Testis (tissue), 3 donors: ENCODE measurements around the gene KLHL11. TPM values are rescaled to one million over a fixed set of nuclear protein-coding genes. Genes with fewer than 3 reads are reported as not detected.

Experiments
- DNase-seq: peaks from one replicate; pipeline ENCODE4 v3.0.0-alpha.2; 2019
- H3K27ac ChIP-seq, 2 donors: fragments of 200-600 bp; sonication (generic); one replicate each; pipeline ENCODE4 v1.5.1; 2019
- H3K27me3 ChIP-seq: fragments of 200-600 bp; sonication (generic); one replicate; pipeline ENCODE4 v1.5.1; 2019
- H3K36me3 ChIP-seq: fragments of 200-600 bp; sonication (generic); one replicate; pipeline ENCODE4 v1.5.1; 2017; ENCODE audit warnings: low read depth; ENCODE audit errors: missing control alignments
- H3K4me1 ChIP-seq: fragments of 200-600 bp; sonication (generic); one replicate; pipeline ENCODE4 v1.5.1; 2019
- H3K4me3 ChIP-seq, 2 donors: fragments of 200-600 bp; sonication (generic); one replicate each; pipeline ENCODE4 v1.5.1; 2017 to 2019
- H3K9me3 ChIP-seq: fragments of 200-600 bp; sonication (generic); one replicate; pipeline ENCODE4 v1.5.1; 2017
- POLR2A ChIP-seq: fragments of 450-650 bp; IDR thresholded peaks from one replicate; pipeline ENCODE4 v1.6.1; 2017; ENCODE audit warnings: antibody characterized with exemption, mild to moderate bottlenecking, moderate library complexity
- WGBS, 2 donors: methylation state at CpG; one replicate each; pipeline ENCODE4 v1.1.5; 2018; 5-methylcytosine and 5-hydroxymethylcytosine counted together
- intact Hi-C: fragments of 100-400 bp; cut with DNase I; formaldehyde crosslinking; loops from one replicate; pipeline ENCODE4 v1.15.1; 2023; ENCODE audit warnings: low total_unique reads
- polyA plus RNA-seq: library from polyadenylated mRNA; stranded (reverse); fragments of 350-450 nt; fragmentation: Illumina TruSeq; extraction: RNeasy Lipid Tissue Mini Kit (QIAGEN cat#74804); gene quantifications from one replicate; pipeline ENCODE4 v1.2.3, GENCODE V29; 2014; ENCODE audit warnings: low read depth, low replicate concordance; ENCODE audit not compliant: insufficient read depth
- total RNA-seq, 2 donors: library from RNA; depleted of rRNA; stranded (reverse); fragments of >200 nt; gene quantifications; one replicate each; pipeline ENCODE4 v1.2.3, GENCODE V29; 2016
- TF ChIP-seq, protein P1 (sequence below), 3 experiments: fragments of 450-650 bp in 2 of 3; fragments of 200-600 bp in 1 of 3; sonication (generic) in 1 of 3; IDR thresholded peaks; one replicate each; pipeline ENCODE4 v1.5.1; 2016 to 2019; ENCODE audit warnings: antibody characterized with exemption in 3 of 3, mild to moderate bottlenecking in 2 of 3, moderate library complexity in 1 of 3

Gene KLHL11
- total and polyA plus RNA-seq, 3 donors from 2014 or later, result 28.2 to 70.2 (median 61.3) TPM

DNA sequence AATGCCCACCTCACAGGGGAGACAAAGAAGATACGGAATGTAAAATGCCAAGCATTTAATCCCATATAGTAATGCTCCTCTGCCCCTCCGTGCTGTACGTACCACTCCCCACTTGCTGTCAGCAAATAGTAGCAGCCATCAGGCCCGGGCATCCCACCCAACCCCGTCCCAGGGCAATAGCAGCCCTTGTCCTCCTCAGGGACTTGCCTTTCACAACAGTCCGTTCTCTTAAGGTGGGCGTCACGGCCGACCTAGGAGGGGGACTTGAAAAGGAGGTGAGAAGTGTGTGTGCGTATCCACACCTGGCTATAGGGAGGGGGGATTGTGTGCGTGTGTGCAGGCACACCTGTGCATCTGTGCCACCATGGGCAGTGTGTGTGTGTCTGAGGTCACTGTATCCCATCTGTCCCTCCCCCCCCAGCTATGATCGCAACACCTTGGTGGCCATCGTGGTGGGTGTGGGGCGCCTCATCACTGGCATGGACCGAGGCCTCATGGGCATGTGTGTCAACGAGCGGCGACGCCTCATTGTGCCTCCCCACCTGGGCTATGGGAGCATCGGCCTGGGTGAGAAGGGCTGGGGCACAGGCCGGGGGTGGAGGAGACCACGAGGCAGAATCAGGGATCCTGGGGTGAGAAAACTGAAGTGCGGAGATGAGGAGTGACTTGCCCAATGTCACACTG lies 48.4 kb downstream of the KLHL11 start:
- Histone ChIP-seq H3K36me3 (no peaks in the 10 kb centered on the region), H3K4me1 (peaks cover 8% of the 10 kb centered on the region), H3K27ac (no peak overlapping the region), H3K4me3 (no peak overlapping the region), H3K9me3 (no peaks in the 10 kb centered on the region), H3K27me3 (no peaks in the 10 kb centered on the region)
- 95 to 97% methylated on average over 21 to 23 of the region's 23 CpGs for WGBS, 2 donors
- intact Hi-C loops, result no loop called here
- DNase-seq, result no peak
- TF ChIP-seq, protein P1, sequence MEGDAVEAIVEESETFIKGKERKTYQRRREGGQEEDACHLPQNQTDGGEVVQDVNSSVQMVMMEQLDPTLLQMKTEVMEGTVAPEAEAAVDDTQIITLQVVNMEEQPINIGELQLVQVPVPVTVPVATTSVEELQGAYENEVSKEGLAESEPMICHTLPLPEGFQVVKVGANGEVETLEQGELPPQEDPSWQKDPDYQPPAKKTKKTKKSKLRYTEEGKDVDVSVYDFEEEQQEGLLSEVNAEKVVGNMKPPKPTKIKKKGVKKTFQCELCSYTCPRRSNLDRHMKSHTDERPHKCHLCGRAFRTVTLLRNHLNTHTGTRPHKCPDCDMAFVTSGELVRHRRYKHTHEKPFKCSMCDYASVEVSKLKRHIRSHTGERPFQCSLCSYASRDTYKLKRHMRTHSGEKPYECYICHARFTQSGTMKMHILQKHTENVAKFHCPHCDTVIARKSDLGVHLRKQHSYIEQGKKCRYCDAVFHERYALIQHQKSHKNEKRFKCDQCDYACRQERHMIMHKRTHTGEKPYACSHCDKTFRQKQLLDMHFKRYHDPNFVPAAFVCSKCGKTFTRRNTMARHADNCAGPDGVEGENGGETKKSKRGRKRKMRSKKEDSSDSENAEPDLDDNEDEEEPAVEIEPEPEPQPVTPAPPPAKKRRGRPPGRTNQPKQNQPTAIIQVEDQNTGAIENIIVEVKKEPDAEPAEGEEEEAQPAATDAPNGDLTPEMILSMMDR (IDR thresholded peaks at IDR 0.05), result no peak
- no peak for TF ChIP-seq POLR2A

DNA sequence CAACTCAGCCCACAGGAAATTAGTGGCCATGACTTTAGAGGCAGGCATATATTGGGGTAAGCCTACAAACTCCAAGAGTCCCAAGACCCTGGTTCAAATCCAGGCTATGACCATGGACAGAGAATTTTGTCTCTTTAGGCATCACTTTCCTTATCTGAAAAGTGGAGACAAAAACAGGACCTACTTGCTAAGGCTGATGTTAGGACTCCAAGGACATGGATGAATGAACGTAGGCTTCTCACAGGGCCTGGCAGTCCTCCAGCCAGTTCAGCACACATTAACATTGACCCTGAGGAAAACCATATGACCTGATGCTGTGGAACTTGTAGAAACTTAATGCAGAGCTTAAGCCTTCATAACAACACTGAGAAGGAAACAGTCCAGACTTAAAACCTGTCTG lies 51.0 kb downstream of the KLHL11 start:
- Histone ChIP-seq H3K27me3 (no peaks in the 10 kb centered on the region), H3K4me1 (peaks cover 17% of the 10 kb centered on the region), H3K9me3 (no peaks in the 10 kb centered on the region), H3K4me3 (no peak overlapping the region), H3K36me3 (no peaks in the 10 kb centered on the region), H3K27ac (no peak overlapping the region)
- TF ChIP-seq, protein P1 (IDR thresholded peaks at IDR 0.05), result no peak
- no peak for TF ChIP-seq POLR2A
- intact Hi-C loops, result no loop called here
- 18 to 36% methylated on average over 1 of the region's 1 CpG for WGBS, 2 donors
- no peak for DNase-seq

DNA sequence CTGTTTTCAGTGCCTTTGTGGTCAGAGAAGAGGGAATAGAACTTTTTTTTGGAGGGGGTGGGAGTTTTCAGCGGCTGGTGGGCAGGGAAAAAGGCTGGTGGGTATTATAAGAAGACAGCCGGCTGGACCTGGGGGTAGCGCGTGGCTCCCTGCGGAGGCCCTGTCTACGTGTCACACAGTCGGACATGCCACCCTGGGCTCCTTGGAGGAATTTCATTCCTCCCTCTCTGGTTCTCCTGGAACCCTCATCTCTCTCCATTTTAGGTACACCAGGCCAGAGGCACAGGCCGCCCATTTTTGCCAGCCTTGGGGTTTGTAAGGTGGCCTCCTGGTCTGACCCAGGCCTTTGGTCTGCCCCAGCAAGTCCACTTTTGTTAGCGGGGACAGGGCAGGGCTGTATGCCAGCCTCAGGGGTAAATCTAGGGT lies 51.5 kb downstream of the KLHL11 start:
- intact Hi-C loops, result no loop called here
- Histone ChIP-seq H3K4me3 (no peak overlapping the region), H3K9me3 (no peaks in the 10 kb centered on the region), H3K27me3 (no peaks in the 10 kb centered on the region), H3K36me3 (no peaks in the 10 kb centered on the region), H3K4me1 (peaks cover 17% of the 10 kb centered on the region), H3K27ac (no peak overlapping the region)
- TF ChIP-seq, protein P1 (IDR thresholded peaks at IDR 0.05), result no peak
- no peak for TF ChIP-seq POLR2A
- DNase-seq, result no peak
- WGBS, 2 donors, result 57 to 64% methylated on average over 8 to 9 of the region's 9 CpGs

DNA sequence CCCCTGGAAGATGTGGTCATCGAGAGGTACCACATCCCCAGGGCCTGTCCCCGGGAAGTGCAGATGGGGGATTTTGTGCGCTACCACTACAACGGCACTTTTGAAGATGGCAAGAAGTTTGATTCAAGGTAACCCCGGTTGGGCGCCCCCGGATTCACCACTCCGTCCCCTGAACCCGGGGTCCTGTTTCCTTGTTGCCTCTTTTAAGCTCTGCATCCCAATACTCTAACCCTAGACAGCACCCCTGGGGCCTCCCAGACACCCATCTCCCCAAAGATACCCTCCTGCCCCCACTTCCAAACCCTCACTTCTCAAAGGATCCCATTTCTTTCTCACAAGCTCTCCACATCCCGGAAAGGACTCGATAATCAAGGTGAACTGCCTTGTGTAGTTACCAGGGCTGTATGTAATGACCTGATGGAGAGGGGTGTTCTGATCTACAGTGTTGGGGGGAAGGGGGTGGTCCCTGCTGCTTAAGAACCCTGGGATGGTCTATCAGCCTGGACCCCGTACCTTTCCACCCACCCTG lies 52.0 kb downstream of the KLHL11 start:
- peak overlapping the region in 1 of 2 donors; percentile 67 for H3K27ac ChIP-seq
- no peaks in the 10 kb centered on the region for H3K36me3 ChIP-seq
- no peaks in the 10 kb centered on the region for H3K9me3 ChIP-seq
- intact Hi-C loops, result no loop called here
- 7 to 17% methylated on average over 12 of the region's 12 CpGs for WGBS, 2 donors
- no peaks in the 10 kb centered on the region for H3K27me3 ChIP-seq
- no peak for DNase-seq
- peak overlapping the region; percentile 74 to 77 for H3K4me3 ChIP-seq
- TF ChIP-seq, protein P1 (IDR thresholded peaks at IDR 0.05), result no peak
- TF ChIP-seq POLR2A, result no peak
- peaks cover 17% of the 10 kb centered on the region for H3K4me1 ChIP-seq
